Caki2 (cell line): ENCODE results near the gene HSP90AB1. TPM values are rescaled to one million over a fixed set of nuclear protein-coding genes. Genes with fewer than 3 reads are reported as not detected.

Source experiments
- DNase-seq: peaks from one replicate; pipeline ENCODE4 v3.0.0-alpha.2; 2015; ENCODE audit warnings: low read depth
- in situ Hi-C: cut with HindIII; loops from 2 replicates; pipeline ENCODE4 v1.10.0; 2016; ENCODE audit warnings: low sequenced_read_pairs, low pct_unique_long_range_greater_than_20kb, mixed read lengths
- total RNA-seq: library from RNA; depleted of rRNA; stranded (reverse); fragments of >200 nt; shearing (Covaris generic); gene quantifications from 2 replicates; pipeline ENCODE4 v1.2.3, GENCODE V29; 2014; ENCODE audit warnings: low replicate concordance; rRNA removed

The HSP90AB1 gene
- total RNA-seq, 1 experiment from 2014 or later, result 807 TPM

GRCh38 chr6:44294832-44295791 lies 48.2 kb downstream of the HSP90AB1 start:
- no peak for DNase-seq
- in situ Hi-C loops, result no loop called here

GRCh38 chr6:44297063-44298038 lies 50.5 kb downstream of the HSP90AB1 start:
- in situ Hi-C loops, result no loop called here
- no peak for DNase-seq

- in situ Hi-C loops, result no loop called here
- DNase-seq, result no peak
These were observed 51.3 kb downstream of the HSP90AB1 start for GRCh38 chr6:44298055-44298803.

- in situ Hi-C loops, result no loop called here
- DNase-seq, result no peak
These were observed 52.0 kb downstream of the HSP90AB1 start for GRCh38 chr6:44298864-44299263.

GRCh38 chr6:44300292-44300823 lies 53.5 kb downstream of the HSP90AB1 start:
- in situ Hi-C loops, result no loop called here
- DNase-seq, result no peak

- in situ Hi-C loops, result no loop called here
- no peak for DNase-seq
These were observed 54.2 kb downstream of the HSP90AB1 start for GRCh38 chr6:44301106-44301505.

- in situ Hi-C loops, result no loop called here
- no peak for DNase-seq
These were observed 55.1 kb downstream of the HSP90AB1 start for GRCh38 chr6:44301782-44302564.

GRCh38 chr6:44302856-44303255 lies 56.0 kb downstream of the HSP90AB1 start:
- no peak for DNase-seq
- in situ Hi-C loops, result no loop called here

Other genes starting within 250 kb of the HSP90AB1 start
- 119 and 157 TPM in 2 replicates for gene MRPL14, start 119.6 kb upstream of the HSP90AB1 start, total RNA-seq
- gene TMEM63B, start 119.5 kb upstream of the HSP90AB1 start, total RNA-seq, result 6.2 and 7.3 TPM in 2 replicates
- gene CAPN11, start 88.3 kb upstream of the HSP90AB1 start, total RNA-seq, result not detected in 2 replicates
- gene MYMX, start 30.2 kb upstream of the HSP90AB1 start, total RNA-seq, result not detected in 2 replicates
- gene SLC29A1, start 23.5 kb upstream of the HSP90AB1 start, total RNA-seq, result 47.6 and 55.5 TPM in 2 replicates
- 203 and 221 TPM in 2 replicates for gene SLC35B2, start 10.4 kb downstream of the HSP90AB1 start, total RNA-seq
- gene NFKBIE, start 18.4 kb downstream of the HSP90AB1 start, total RNA-seq, result 24.7 and 33.4 TPM in 2 replicates
- not detected in 2 replicates for gene TMEM151B, start 23.3 kb downstream of the HSP90AB1 start, total RNA-seq
- 20.0 and 23.9 TPM in 2 replicates for gene AARS2, start 66.2 kb downstream of the HSP90AB1 start, total RNA-seq
- gene SPATS1, start 95.5 kb downstream of the HSP90AB1 start, total RNA-seq, result not detected in 2 replicates
- gene CDC5L, start 140.6 kb downstream of the HSP90AB1 start, total RNA-seq, result 12.2 and 19.9 TPM in 2 replicates